ENCODE results near the gene NOS1AP.
"Not testable (repeated sequence)": the region's sequence is repeated elsewhere in the genome, so short reads cannot be mapped to it uniquely, and the experiment has no call there.

NOS1AP gene

DNA sequence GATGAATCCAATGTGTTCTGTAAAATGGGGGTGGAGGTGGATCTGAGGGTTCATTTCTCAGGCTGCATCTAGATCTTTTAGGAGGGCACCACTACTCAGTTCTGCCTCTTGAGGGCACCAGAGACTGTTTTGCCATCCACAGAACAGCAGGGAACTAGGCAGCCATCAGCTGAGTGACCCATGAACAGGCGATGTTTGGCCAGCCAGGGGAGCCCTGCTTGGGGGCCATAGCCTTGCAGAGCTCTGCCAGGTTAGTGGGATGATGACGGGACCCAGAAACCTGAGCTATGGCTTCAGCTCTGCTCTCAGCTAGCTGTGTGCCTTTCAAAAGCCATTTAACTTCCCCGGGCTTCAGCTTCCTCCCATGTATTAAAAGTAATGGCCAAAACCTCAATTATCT lies 13.4 kb upstream of the NOS1AP start:
- no peaks in the 10 kb centered on the region for H3K9me3 ChIP-seq (ENCODE audit: control insufficient read depth in 2 of 2, low read length in 2 of 2)
- H3K27me3 ChIP-seq (ENCODE audit: control insufficient read depth in 2 of 2, insufficient read depth in 2 of 2, low read length in 2 of 2), result no peaks in the 10 kb centered on the region
- H3K4me3 ChIP-seq (ENCODE audit: low read length in 2 of 2), result no peak overlapping the region
- no peaks in the 10 kb centered on the region for H3K36me3 ChIP-seq (ENCODE audit: control insufficient read depth in 2 of 2, insufficient read depth in 2 of 2, low read length in 2 of 2)
- no peak overlapping the region for H3K9ac ChIP-seq (ENCODE audit: low read depth in 1 of 2, low read length in 2 of 2)
- H3K4me1 ChIP-seq (ENCODE audit: control insufficient read depth in 2 of 2, insufficient read depth in 2 of 2, low read length in 2 of 2), result no peaks in the 10 kb centered on the region
- H3K27ac ChIP-seq (ENCODE audit: low read depth in 2 of 2, low read length in 2 of 2), result no peak overlapping the region

DNA sequence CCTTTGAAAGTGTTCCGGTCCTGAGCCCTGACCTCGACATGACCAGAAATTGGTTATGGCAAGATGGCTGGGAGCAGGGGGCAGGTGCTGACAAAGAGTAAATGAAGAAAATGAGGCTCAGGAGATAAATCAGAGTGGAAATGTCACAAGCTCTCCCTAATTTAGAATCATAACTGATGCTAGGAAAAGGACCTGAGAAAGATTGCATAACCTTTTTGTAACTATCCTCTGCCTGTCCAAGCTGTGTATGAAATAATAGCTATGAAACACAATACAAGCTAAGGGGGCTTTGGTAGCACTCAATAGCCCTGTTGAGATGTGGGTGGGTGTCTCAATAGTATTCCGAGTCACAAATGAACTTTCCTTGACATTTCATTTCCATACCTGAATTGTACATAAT lies 12.9 kb upstream of the NOS1AP start:
- Histone ChIP-seq H3K27ac (ENCODE audit: low read depth in 2 of 2, low read length in 2 of 2) (no peak overlapping the region), H3K36me3 (ENCODE audit: control insufficient read depth in 2 of 2, insufficient read depth in 2 of 2, low read length in 2 of 2) (no peaks in the 10 kb centered on the region), H3K4me1 (ENCODE audit: control insufficient read depth in 2 of 2, insufficient read depth in 2 of 2, low read length in 2 of 2) (no peaks in the 10 kb centered on the region), H3K9me3 (ENCODE audit: control insufficient read depth in 2 of 2, low read length in 2 of 2) (no peaks in the 10 kb centered on the region), H3K27me3 (ENCODE audit: control insufficient read depth in 2 of 2, insufficient read depth in 2 of 2, low read length in 2 of 2) (no peaks in the 10 kb centered on the region), H3K9ac (ENCODE audit: low read depth in 1 of 2, low read length in 2 of 2) (no peak overlapping the region), H3K4me3 (ENCODE audit: low read length in 2 of 2) (no peak overlapping the region)

DNA sequence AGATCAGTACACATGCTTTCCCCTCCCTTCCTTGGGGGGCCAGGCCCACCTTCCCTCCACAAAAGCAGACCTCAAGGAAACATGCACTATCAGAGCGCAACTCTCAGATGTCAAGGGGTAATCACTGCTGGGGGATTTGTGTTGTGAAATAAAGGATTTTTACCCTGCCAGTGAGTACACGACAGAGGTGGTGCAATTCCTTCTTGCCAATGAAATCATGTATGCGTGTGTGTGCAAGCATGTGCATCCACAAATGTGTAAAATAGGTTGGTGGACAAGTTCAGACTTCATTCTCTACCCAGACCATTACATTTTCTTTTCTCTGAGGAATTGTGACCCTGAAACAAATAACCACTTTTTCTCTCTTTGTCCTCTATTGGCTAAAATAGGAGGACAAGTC lies 9.8 kb upstream of the NOS1AP start:
- Histone ChIP-seq H3K9me3 (ENCODE audit: control insufficient read depth in 2 of 2, low read length in 2 of 2) (no peaks in the 10 kb centered on the region), H3K4me1 (ENCODE audit: control insufficient read depth in 2 of 2, insufficient read depth in 2 of 2, low read length in 2 of 2) (no peaks in the 10 kb centered on the region), H3K4me3 (ENCODE audit: low read length in 2 of 2) (no peak overlapping the region), H3K36me3 (ENCODE audit: control insufficient read depth in 2 of 2, insufficient read depth in 2 of 2, low read length in 2 of 2) (no peaks in the 10 kb centered on the region), H3K9ac (ENCODE audit: low read depth in 1 of 2, low read length in 2 of 2) (no peak overlapping the region), H3K27ac (ENCODE audit: low read depth in 2 of 2, low read length in 2 of 2) (no peak overlapping the region), H3K27me3 (ENCODE audit: control insufficient read depth in 2 of 2, insufficient read depth in 2 of 2, low read length in 2 of 2) (no peaks in the 10 kb centered on the region)

- H3K4me1 ChIP-seq (ENCODE audit: control insufficient read depth in 2 of 2, insufficient read depth in 2 of 2, low read length in 2 of 2), result peaks cover 0 to 4% of the 10 kb centered on the region in 2 donors
- H3K9ac ChIP-seq (ENCODE audit: low read depth in 1 of 2, low read length in 2 of 2), result no peak overlapping the region
- H3K4me3 ChIP-seq (ENCODE audit: low read length in 2 of 2), result no peak overlapping the region
- no peaks in the 10 kb centered on the region for H3K27me3 ChIP-seq (ENCODE audit: control insufficient read depth in 2 of 2, insufficient read depth in 2 of 2, low read length in 2 of 2)
- H3K36me3 ChIP-seq (ENCODE audit: control insufficient read depth in 2 of 2, insufficient read depth in 2 of 2, low read length in 2 of 2), result no peaks in the 10 kb centered on the region
- no peaks in the 10 kb centered on the region for H3K9me3 ChIP-seq (ENCODE audit: control insufficient read depth in 2 of 2, low read length in 2 of 2)
- H3K27ac ChIP-seq (ENCODE audit: low read depth in 2 of 2, low read length in 2 of 2), result no peak overlapping the region
These were observed 9.2 kb upstream of the NOS1AP start for GRCh38 chr1:162060314-162060713.

- Histone ChIP-seq H3K4me3 (ENCODE audit: low read length in 2 of 2) (no peak overlapping the region), H3K27ac (ENCODE audit: low read depth in 2 of 2, low read length in 2 of 2) (no peak overlapping the region), H3K9ac (ENCODE audit: low read depth in 1 of 2, low read length in 2 of 2) (no peak overlapping the region), H3K27me3 (ENCODE audit: control insufficient read depth in 2 of 2, insufficient read depth in 2 of 2, low read length in 2 of 2) (no peaks in the 10 kb centered on the region), H3K4me1 (ENCODE audit: control insufficient read depth in 2 of 2, insufficient read depth in 2 of 2, low read length in 2 of 2) (peaks cover 0 to 4% of the 10 kb centered on the region in 2 donors), H3K36me3 (ENCODE audit: control insufficient read depth in 2 of 2, insufficient read depth in 2 of 2, low read length in 2 of 2) (no peaks in the 10 kb centered on the region), H3K9me3 (ENCODE audit: control insufficient read depth in 2 of 2, low read length in 2 of 2) (no peaks in the 10 kb centered on the region)
These were observed 6.9 kb upstream of the NOS1AP start for GRCh38 chr1:162062542-162063015.

DNA sequence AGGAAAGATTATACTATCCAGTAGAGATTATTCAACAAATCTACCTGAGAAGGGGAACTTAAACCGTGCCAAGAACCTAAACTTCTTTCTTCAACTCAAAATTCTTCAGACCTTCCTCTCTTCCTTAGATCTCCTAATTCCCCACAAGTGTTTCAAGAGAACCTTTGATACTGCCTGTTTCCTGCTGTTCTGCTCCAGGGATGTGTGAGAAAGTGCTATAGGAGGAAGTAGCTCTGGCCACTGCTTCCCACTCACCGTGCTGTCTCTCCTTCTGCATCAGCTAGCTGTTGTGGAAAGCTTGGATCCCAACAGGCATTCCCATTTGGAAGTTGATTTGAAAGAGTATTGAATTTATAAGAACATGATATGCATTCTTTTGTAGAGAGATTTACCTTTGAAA lies 4.5 kb upstream of the NOS1AP start:
- H3K27me3 ChIP-seq (ENCODE audit: control insufficient read depth in 2 of 2, insufficient read depth in 2 of 2, low read length in 2 of 2), result no peaks in the 10 kb centered on the region
- H3K9me3 ChIP-seq (ENCODE audit: control insufficient read depth in 2 of 2, low read length in 2 of 2), result no peaks in the 10 kb centered on the region
- no peak overlapping the region for H3K4me3 ChIP-seq (ENCODE audit: low read length in 2 of 2)
- H3K4me1 ChIP-seq (ENCODE audit: control insufficient read depth in 2 of 2, insufficient read depth in 2 of 2, low read length in 2 of 2), result peaks cover 1 to 12% of the 10 kb centered on the region in 2 donors
- H3K9ac ChIP-seq (ENCODE audit: low read depth in 1 of 2, low read length in 2 of 2), result no peak overlapping the region
- H3K36me3 ChIP-seq (ENCODE audit: control insufficient read depth in 2 of 2, insufficient read depth in 2 of 2, low read length in 2 of 2), result no peaks in the 10 kb centered on the region
- H3K27ac ChIP-seq (ENCODE audit: low read depth in 2 of 2, low read length in 2 of 2), result no peak overlapping the region

DNA sequence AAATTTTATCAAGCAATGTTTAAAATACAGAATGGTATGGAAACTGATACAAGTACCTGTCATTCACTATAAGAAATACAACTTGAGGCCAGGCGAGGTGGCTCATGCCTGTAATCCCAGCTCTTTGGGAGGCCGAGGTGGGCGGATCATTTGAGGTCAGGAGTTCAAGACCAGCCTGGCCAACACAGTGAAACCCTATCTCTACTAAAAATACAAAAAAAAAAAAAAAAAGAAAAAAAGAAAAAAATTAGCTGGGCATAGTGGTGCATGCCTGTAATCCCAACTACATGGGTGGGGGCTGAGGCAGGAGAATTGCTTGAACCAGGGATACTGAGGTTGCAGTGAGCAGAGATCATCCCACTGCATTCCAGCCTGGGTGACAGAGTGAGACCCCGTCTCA lies 2.7 kb upstream of the NOS1AP start:
- H3K4me3 ChIP-seq (ENCODE audit: low read length in 2 of 2); H3K27ac ChIP-seq (ENCODE audit: low read depth in 2 of 2, low read length in 2 of 2); H3K27me3 ChIP-seq (ENCODE audit: control insufficient read depth in 2 of 2, insufficient read depth in 2 of 2, low read length in 2 of 2); H3K36me3 ChIP-seq (ENCODE audit: control insufficient read depth in 2 of 2, insufficient read depth in 2 of 2, low read length in 2 of 2); H3K9me3 ChIP-seq (ENCODE audit: control insufficient read depth in 2 of 2, low read length in 2 of 2); H3K9ac ChIP-seq (ENCODE audit: low read depth in 1 of 2, low read length in 2 of 2): not testable (repeated sequence)
- peaks cover 10 to 21% of the 10 kb centered on the region in 2 donors for H3K4me1 ChIP-seq (ENCODE audit: control insufficient read depth in 2 of 2, insufficient read depth in 2 of 2, low read length in 2 of 2)

GRCh38 chr1:162067466-162067865 lies 2.0 kb upstream of the NOS1AP start:
- H3K27me3 ChIP-seq (ENCODE audit: control insufficient read depth in 2 of 2, insufficient read depth in 2 of 2, low read length in 2 of 2), result no peaks in the 10 kb centered on the region
- H3K9me3 ChIP-seq (ENCODE audit: control insufficient read depth in 2 of 2, low read length in 2 of 2), result no peaks in the 10 kb centered on the region
- peaks cover 10 to 21% of the 10 kb centered on the region in 2 donors for H3K4me1 ChIP-seq (ENCODE audit: control insufficient read depth in 2 of 2, insufficient read depth in 2 of 2, low read length in 2 of 2)
- H3K9ac ChIP-seq (ENCODE audit: low read depth in 1 of 2, low read length in 2 of 2), result no peak overlapping the region
- H3K4me3 ChIP-seq (ENCODE audit: low read length in 2 of 2), result no peak overlapping the region
- H3K27ac ChIP-seq (ENCODE audit: low read depth in 2 of 2, low read length in 2 of 2), result no peak overlapping the region
- no peaks in the 10 kb centered on the region for H3K36me3 ChIP-seq (ENCODE audit: control insufficient read depth in 2 of 2, insufficient read depth in 2 of 2, low read length in 2 of 2)

- H3K4me1 ChIP-seq (ENCODE audit: control insufficient read depth in 2 of 2, insufficient read depth in 2 of 2, low read length in 2 of 2), result peaks cover 10 to 21% of the 10 kb centered on the region in 2 donors
- no peaks in the 10 kb centered on the region for H3K9me3 ChIP-seq (ENCODE audit: control insufficient read depth in 2 of 2, low read length in 2 of 2)
- no peaks in the 10 kb centered on the region for H3K27me3 ChIP-seq (ENCODE audit: control insufficient read depth in 2 of 2, insufficient read depth in 2 of 2, low read length in 2 of 2)
- H3K36me3 ChIP-seq (ENCODE audit: control insufficient read depth in 2 of 2, insufficient read depth in 2 of 2, low read length in 2 of 2), result no peaks in the 10 kb centered on the region
- no peak overlapping the region for H3K27ac ChIP-seq (ENCODE audit: low read depth in 2 of 2, low read length in 2 of 2)
- no peak overlapping the region for H3K4me3 ChIP-seq (ENCODE audit: low read length in 2 of 2)
- no peak overlapping the region for H3K9ac ChIP-seq (ENCODE audit: low read depth in 1 of 2, low read length in 2 of 2)
These were observed 1.2 kb upstream of the NOS1AP start for GRCh38 chr1:162068301-162068700.

DNA sequence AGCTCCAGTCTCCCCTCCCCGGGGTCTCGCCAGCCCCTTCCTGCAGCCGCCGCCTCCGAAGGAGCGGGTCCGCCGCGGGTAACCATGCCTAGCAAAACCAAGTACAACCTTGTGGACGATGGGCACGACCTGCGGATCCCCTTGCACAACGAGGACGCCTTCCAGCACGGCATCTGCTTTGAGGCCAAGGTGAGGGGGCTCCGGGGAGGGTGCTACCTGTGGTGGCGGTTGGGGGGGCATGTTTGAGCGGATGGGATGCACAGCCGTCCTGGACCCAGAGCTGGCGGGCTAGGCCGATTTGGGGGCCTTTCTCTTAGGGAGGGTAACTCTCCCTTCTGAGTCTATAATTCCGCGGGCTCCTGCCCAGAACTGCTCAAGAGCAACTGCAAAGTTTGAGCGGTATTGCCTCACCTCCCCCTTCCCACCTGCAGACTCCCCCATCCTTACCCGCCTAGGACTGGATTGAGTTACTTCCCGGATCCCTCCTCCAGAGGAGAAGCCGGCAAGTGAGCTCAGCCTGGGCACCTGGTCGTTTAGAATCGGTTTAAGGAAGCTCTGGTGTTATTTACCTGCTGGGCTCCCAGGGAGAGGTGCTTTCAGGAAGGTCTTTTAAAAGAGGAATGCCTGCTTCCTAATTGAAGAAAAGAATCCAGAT lies 730 bp downstream of the NOS1AP start:
- H3K9ac ChIP-seq (ENCODE audit: low read depth in 1 of 2, low read length in 2 of 2), result peak overlapping the region; percentile 52 to 75
- peak overlapping the region; percentile 82 to 84 for H3K27ac ChIP-seq (ENCODE audit: low read depth in 2 of 2, low read length in 2 of 2)
- H3K4me3 ChIP-seq (ENCODE audit: low read length in 2 of 2), result peak overlapping the region; percentile 75 to 87
- H3K4me1 ChIP-seq (ENCODE audit: control insufficient read depth in 2 of 2, insufficient read depth in 2 of 2, low read length in 2 of 2), result peaks cover 10 to 19% of the 10 kb centered on the region in 2 donors
- H3K27me3 ChIP-seq (ENCODE audit: control insufficient read depth in 2 of 2, insufficient read depth in 2 of 2, low read length in 2 of 2), result no peaks in the 10 kb centered on the region
- no peaks in the 10 kb centered on the region for H3K36me3 ChIP-seq (ENCODE audit: control insufficient read depth in 2 of 2, insufficient read depth in 2 of 2, low read length in 2 of 2)
- no peaks in the 10 kb centered on the region for H3K9me3 ChIP-seq (ENCODE audit: control insufficient read depth in 2 of 2, low read length in 2 of 2)
